Mesothelial cell of epicardium (in vitro differentiated cells): ENCODE results near the gene ZSCAN9. TPM values are rescaled to one million over a fixed set of nuclear protein-coding genes. Genes with fewer than 3 reads are reported as not detected.

Source experiments
- DNase-seq, 2 experiments: peaks; one replicate each; pipeline ENCODE4 v3.0.0; 2021; ENCODE audit warnings: low spot score in 2 of 2; ENCODE audit not compliant: unreplicated experiment in 2 of 2
- H3K27ac Mint-ChIP-seq: 2 replicates; pipeline ENCODE4 v1.8.0; 2021; ENCODE audit warnings: mixed read lengths
- H3K27me3 Mint-ChIP-seq: 2 replicates; pipeline ENCODE4 v1.8.0; 2021; ENCODE audit warnings: low read depth, mixed read lengths
- H3K36me3 Mint-ChIP-seq: 2 replicates; pipeline ENCODE4 v1.8.0; 2021; ENCODE audit warnings: mixed read lengths
- H3K4me1 Mint-ChIP-seq: 2 replicates; pipeline ENCODE4 v1.8.0; 2021; ENCODE audit warnings: mixed read lengths
- H3K4me3 Mint-ChIP-seq: 2 replicates; pipeline ENCODE4 v1.8.0; 2021; ENCODE audit warnings: mild to moderate bottlenecking, moderate library complexity, mixed read lengths
- H3K9me3 Mint-ChIP-seq: 2 replicates; pipeline ENCODE4 v1.8.0; 2021; ENCODE audit warnings: mixed read lengths
- CTCF ChIP-seq: fragments of 200-600 bp; sonication (generic); IDR thresholded peaks from one replicate; pipeline ENCODE4 v1.5.0; 2021; ENCODE audit warnings: antibody characterized with exemption; ENCODE audit not compliant: unreplicated experiment
- total RNA-seq: library from RNA; stranded (reverse); gene quantifications from 3 replicates; pipeline ENCODE4 v1.2.1, GENCODE V29; 2021

The ZSCAN9 gene
- total RNA-seq, 1 donor from 2014 or later: 27.9 TPM

GRCh38 chr6:28245206-28245941 is 20.3 kb downstream of the ZSCAN9 start:
- H3K36me3 Mint-ChIP-seq: peaks cover 31% of the 10 kb centered on the region
- no peak overlapping the region for H3K27ac Mint-ChIP-seq
- no peaks in the 10 kb centered on the region for H3K4me1 Mint-ChIP-seq
- no peak for TF ChIP-seq CTCF
- H3K4me3 Mint-ChIP-seq: no peak overlapping the region
- DNase-seq: no peak
- no peaks in the 10 kb centered on the region for H3K9me3 Mint-ChIP-seq
- no peaks in the 10 kb centered on the region for H3K27me3 Mint-ChIP-seq

GRCh38 chr6:28248916-28249315 is 23.8 kb downstream of the ZSCAN9 start:
- Mint-ChIP-seq H3K4me1 (peaks cover 19% of the 10 kb centered on the region), H3K36me3 (peaks cover 31% of the 10 kb centered on the region), H3K27me3 (no peaks in the 10 kb centered on the region), H3K4me3 (no peak overlapping the region), H3K27ac (no peak overlapping the region), H3K9me3 (no peaks in the 10 kb centered on the region)
- no peak for DNase-seq
- no peak for TF ChIP-seq CTCF

- Mint-ChIP-seq H3K27ac (no peak overlapping the region), H3K36me3 (peaks cover 19% of the 10 kb centered on the region), H3K4me3 (peak overlapping the region; percentile 64), H3K27me3 (no peaks in the 10 kb centered on the region), H3K9me3 (no peaks in the 10 kb centered on the region), H3K4me1 (peaks cover 19% of the 10 kb centered on the region)
- TF ChIP-seq CTCF: no peak
- no peak for DNase-seq
These were observed 25.7 kb downstream of the ZSCAN9 start for GRCh38 chr6:28250747-28251146.

- Mint-ChIP-seq H3K36me3 (peaks cover 14% of the 10 kb centered on the region), H3K4me1 (peaks cover 19% of the 10 kb centered on the region), H3K9me3 (no peaks in the 10 kb centered on the region), H3K27me3 (no peaks in the 10 kb centered on the region), H3K4me3 (peak overlapping the region; percentile 98), H3K27ac (peak overlapping the region; percentile 85)
- no peak for DNase-seq
- TF ChIP-seq CTCF: no peak
These were observed 26.6 kb downstream of the ZSCAN9 start for GRCh38 chr6:28251661-28252008.

- Mint-ChIP-seq H3K4me1 (peaks cover 19% of the 10 kb centered on the region), H3K4me3 (peak within 1 kb of the TSS; percentile 98), H3K9me3 (no peaks in the 10 kb centered on the region), H3K27ac (peak within 1 kb of the TSS; percentile 85), H3K36me3 (peaks cover 10% of the 10 kb centered on the region), H3K27me3 (no peaks in the 10 kb centered on the region)
- DNase-seq: peak; percentile 38 to 72
- TF ChIP-seq CTCF: no peak
These were observed 27.2 kb downstream of the ZSCAN9 start, which contains the start of gene ZKSCAN4 for GRCh38 chr6:28252009-28252975. Gene ZKSCAN4, minus strand, starts transcription at chr6:28252269. Its CDS starts 289 bp downstream, at chr6:28251980.
